HepG2 (cell line): ENCODE results near the gene C16orf89. TPM values are rescaled to one million over a fixed set of nuclear protein-coding genes. Genes with fewer than 3 reads are reported as not detected.

Source experiments
- AGO2 ChIP-seq: fragments of 200-400 bp; formaldehyde crosslinking; optimal IDR thresholded peaks from 2 replicates; pipeline ENCODE3; 2017; ENCODE audit warnings: mild to moderate bottlenecking, low read depth, low read length, moderate library complexity
- AKAP8 ChIP-seq: sonication (generic); formaldehyde crosslinking; IDR thresholded peaks from 2 replicates; pipeline ENCODE4 v1.5.1; 2020; ENCODE audit warnings: mild to moderate bottlenecking, missing genetic modification reagents
- ARNT ChIP-seq: fragments of 450-650 bp; IDR thresholded peaks from 2 replicates; pipeline ENCODE4 v1.6.1; 2017
- DNMT1 ChIP-seq: sonication (generic); formaldehyde crosslinking; IDR thresholded peaks from 2 replicates; pipeline ENCODE4 v1.5.1; 2020; ENCODE audit warnings: mild to moderate bottlenecking, missing genetic modification reagents
- HHEX ChIP-seq: IDR thresholded peaks from 2 replicates; pipeline ENCODE4 v1.6.1; 2016; ENCODE audit warnings: control low read depth
- KLF16 ChIP-seq, 2 experiments: sonication (generic) in 1 of 2; formaldehyde crosslinking in 1 of 2; IDR thresholded peaks; 2 replicates each; pipeline versions ENCODE4 v1.6.1 to v1.8.0; 2016 to 2023; ENCODE audit warnings: missing genetic modification reagents in 2 of 2, missing compliant biosample characterization in 1 of 2
- MIER2 ChIP-seq: IDR thresholded peaks from 2 replicates; pipeline ENCODE4 v1.6.1; 2016; ENCODE audit warnings: missing biosample characterization, missing genetic modification reagents
- MTA1 ChIP-seq: sonication (generic); formaldehyde crosslinking; IDR thresholded peaks from 2 replicates; pipeline ENCODE4 v1.4.0; 2020; ENCODE audit warnings: missing genetic modification reagents, mild to moderate bottlenecking, borderline replicate concordance
- NKX3-1 ChIP-seq: sonication (generic); formaldehyde crosslinking; IDR thresholded peaks from 2 replicates; pipeline ENCODE4 v1.5.0; 2020; ENCODE audit warnings: missing genetic modification reagents
- PHF21A ChIP-seq: sonication (generic); formaldehyde crosslinking; IDR thresholded peaks from 2 replicates; pipeline ENCODE4 v1.5.0; 2020; ENCODE audit warnings: mild to moderate bottlenecking, missing genetic modification reagents
- TCF12 ChIP-seq, 2 experiments: fragments of 450-650 bp in 1 of 2; sonication (generic) in 1 of 2; formaldehyde crosslinking in 1 of 2; IDR thresholded peaks; 2 replicates each; pipeline versions ENCODE4 v1.6.1 to v1.8.0; 2017 to 2022; ENCODE audit warnings: antibody characterized with exemption in 1 of 2, mild to moderate bottlenecking in 1 of 2, missing genetic modification reagents in 1 of 2, moderate library complexity in 1 of 2
- XRCC5 ChIP-seq: fragments of 200-400 bp; formaldehyde crosslinking; optimal IDR thresholded peaks from 2 replicates; pipeline ENCODE3; 2017; ENCODE audit warnings: mild to moderate bottlenecking, low read length
- ZNF263 ChIP-seq: sonication (generic); formaldehyde crosslinking; IDR thresholded peaks from 2 replicates; pipeline ENCODE4 v1.4.0; 2020; ENCODE audit warnings: missing genetic modification reagents
- ZNF292 ChIP-seq: sonication (generic); formaldehyde crosslinking; IDR thresholded peaks from 2 replicates; pipeline ENCODE4 v1.8.1; 2022; ENCODE audit warnings: mild to moderate bottlenecking, low read depth, missing genetic modification reagents, borderline replicate concordance
- ZNF354B ChIP-seq: sonication (generic); formaldehyde crosslinking; IDR thresholded peaks from 2 replicates; pipeline ENCODE4 v1.8.0; 2022; ENCODE audit warnings: mild to moderate bottlenecking, missing genetic modification reagents
- ZNF547 ChIP-seq: sonication (generic); formaldehyde crosslinking; IDR thresholded peaks from 2 replicates; pipeline ENCODE4 v1.5.1; 2020; ENCODE audit warnings: mild to moderate bottlenecking, missing genetic modification reagents
- ZNF598 ChIP-seq: sonication (generic); formaldehyde crosslinking; IDR thresholded peaks from 2 replicates; pipeline ENCODE4 v1.5.1; 2020; ENCODE audit warnings: mild to moderate bottlenecking, missing genetic modification reagents, borderline replicate concordance
- polyA plus RNA-seq, 8 experiments: library from polyadenylated mRNA; depleted of rRNA in 3 of 8; stranded (reverse) in 7 of 8; unstranded in 1 of 8; fragments of >200 nt; fragmentation: Illumina TruSeq in 4 of 8; extraction: Trizol in 4 of 8; gene quantifications; 2 replicates each; pipeline versions ENCODE4 v1.2.1 to v1.2.3, GENCODE V29; 2011 to 2016; ENCODE audit warnings: low read depth in 4 of 8, missing spikeins in 1 of 8, mixed read lengths in 1 of 8; ENCODE audit not compliant: insufficient read depth in 1 of 8
- total RNA-seq, 5 experiments: library from RNA; depleted of rRNA; stranded (reverse); fragments of >200 nt; fragmentation: Illumina TruSeq; extraction: Trizol; gene quantifications; 2 replicates each; pipeline ENCODE4 v1.2.3, GENCODE V29; 2016; ENCODE audit warnings: low read depth in 1 of 5
- TF ChIP-seq, protein P1 (sequence below): sonication (generic); formaldehyde crosslinking; IDR thresholded peaks from 2 replicates; pipeline ENCODE4 v1.4.0; 2020; ENCODE audit warnings: mild to moderate bottlenecking, low read depth, missing genetic modification reagents
- TF ChIP-seq, protein P2 (sequence below): sonication (generic); formaldehyde crosslinking; conservative IDR thresholded peaks from 2 replicates; pipeline ENCODE4 v1.4.0; 2020; ENCODE audit warnings: missing genetic modification reagents
- TF ChIP-seq, protein P3 (sequence below): sonication (generic); formaldehyde crosslinking; IDR thresholded peaks from 2 replicates; pipeline ENCODE4 v1.4.0; 2020; ENCODE audit warnings: missing genetic modification reagents
- TF ChIP-seq, protein P4 (sequence below): sonication (generic); formaldehyde crosslinking; IDR thresholded peaks from 2 replicates; pipeline ENCODE4 v1.4.0; 2020; ENCODE audit warnings: mild to moderate bottlenecking, missing genetic modification reagents, borderline replicate concordance
- TF ChIP-seq, protein P5 (sequence below): sonication (generic); formaldehyde crosslinking; IDR thresholded peaks from 2 replicates; pipeline ENCODE4 v1.8.1; 2023; ENCODE audit warnings: mild to moderate bottlenecking, missing genetic modification reagents, borderline replicate concordance

The C16orf89 gene
- total and polyA plus RNA-seq, 2 of the 13 experiments (the other 11 are each of a cell fraction or from before 2014, with no cell fraction given), result 1.9 to 3.4 TPM

DNA sequence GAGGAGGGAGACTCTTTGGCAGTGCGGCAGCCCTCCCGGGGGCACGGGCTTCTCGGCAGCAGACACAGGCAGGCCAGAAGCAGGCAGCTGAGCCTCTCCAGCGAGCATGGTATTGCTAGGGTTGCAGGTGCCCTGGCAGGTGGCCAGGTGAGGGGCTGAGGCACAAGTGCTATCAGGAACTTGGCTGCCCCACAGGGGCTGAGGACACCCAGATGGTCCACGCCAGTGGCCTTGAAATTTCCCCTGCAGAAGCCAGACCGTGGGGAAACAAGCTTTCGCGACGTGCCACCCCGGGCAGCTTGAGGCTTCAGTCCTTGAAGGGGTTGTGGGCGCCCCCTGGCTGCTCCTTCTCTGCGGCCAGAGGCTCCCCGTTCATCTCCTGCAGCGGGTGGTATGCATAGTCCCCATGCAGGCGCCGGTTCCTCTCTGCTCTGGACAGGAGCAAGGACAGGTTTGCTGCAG is 40.6 kb downstream of the C16orf89 start (continued):
- TF ChIP-seq, protein P1, sequence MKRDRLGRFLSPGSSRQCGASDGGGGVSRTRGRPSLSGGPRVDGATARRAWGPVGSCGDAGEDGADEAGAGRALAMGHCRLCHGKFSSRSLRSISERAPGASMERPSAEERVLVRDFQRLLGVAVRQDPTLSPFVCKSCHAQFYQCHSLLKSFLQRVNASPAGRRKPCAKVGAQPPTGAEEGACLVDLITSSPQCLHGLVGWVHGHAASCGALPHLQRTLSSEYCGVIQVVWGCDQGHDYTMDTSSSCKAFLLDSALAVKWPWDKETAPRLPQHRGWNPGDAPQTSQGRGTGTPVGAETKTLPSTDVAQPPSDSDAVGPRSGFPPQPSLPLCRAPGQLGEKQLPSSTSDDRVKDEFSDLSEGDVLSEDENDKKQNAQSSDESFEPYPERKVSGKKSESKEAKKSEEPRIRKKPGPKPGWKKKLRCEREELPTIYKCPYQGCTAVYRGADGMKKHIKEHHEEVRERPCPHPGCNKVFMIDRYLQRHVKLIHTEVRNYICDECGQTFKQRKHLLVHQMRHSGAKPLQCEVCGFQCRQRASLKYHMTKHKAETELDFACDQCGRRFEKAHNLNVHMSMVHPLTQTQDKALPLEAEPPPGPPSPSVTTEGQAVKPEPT (CRISPR knock-in tag), result 0 out of 2 replicates have a peak, but pooled peaks have one; percentile 28
- no peak for TF ChIP-seq NKX3-1 (CRISPR knock-in tag)
- TF ChIP-seq DNMT1, result no peak
- TF ChIP-seq ZNF263 (CRISPR knock-in tag), result no peak
- TF ChIP-seq XRCC5, result peak; percentile 53
- TF ChIP-seq, protein P2, sequence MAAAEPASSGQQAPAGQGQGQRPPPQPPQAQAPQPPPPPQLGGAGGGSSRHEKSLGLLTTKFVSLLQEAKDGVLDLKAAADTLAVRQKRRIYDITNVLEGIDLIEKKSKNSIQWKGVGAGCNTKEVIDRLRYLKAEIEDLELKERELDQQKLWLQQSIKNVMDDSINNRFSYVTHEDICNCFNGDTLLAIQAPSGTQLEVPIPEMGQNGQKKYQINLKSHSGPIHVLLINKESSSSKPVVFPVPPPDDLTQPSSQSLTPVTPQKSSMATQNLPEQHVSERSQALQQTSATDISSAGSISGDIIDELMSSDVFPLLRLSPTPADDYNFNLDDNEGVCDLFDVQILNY, result no peak
- TF ChIP-seq AKAP8 (CRISPR knock-in tag), result no peak
- TF ChIP-seq ZNF354B (CRISPR knock-in tag), result no peak
- TF ChIP-seq KLF16 (CRISPR knock-in tag; IDR thresholded peaks at IDR 0.05), result no peak
- TF ChIP-seq ZNF292 (CRISPR knock-in tag), result no peak
- TF ChIP-seq, protein P3, sequence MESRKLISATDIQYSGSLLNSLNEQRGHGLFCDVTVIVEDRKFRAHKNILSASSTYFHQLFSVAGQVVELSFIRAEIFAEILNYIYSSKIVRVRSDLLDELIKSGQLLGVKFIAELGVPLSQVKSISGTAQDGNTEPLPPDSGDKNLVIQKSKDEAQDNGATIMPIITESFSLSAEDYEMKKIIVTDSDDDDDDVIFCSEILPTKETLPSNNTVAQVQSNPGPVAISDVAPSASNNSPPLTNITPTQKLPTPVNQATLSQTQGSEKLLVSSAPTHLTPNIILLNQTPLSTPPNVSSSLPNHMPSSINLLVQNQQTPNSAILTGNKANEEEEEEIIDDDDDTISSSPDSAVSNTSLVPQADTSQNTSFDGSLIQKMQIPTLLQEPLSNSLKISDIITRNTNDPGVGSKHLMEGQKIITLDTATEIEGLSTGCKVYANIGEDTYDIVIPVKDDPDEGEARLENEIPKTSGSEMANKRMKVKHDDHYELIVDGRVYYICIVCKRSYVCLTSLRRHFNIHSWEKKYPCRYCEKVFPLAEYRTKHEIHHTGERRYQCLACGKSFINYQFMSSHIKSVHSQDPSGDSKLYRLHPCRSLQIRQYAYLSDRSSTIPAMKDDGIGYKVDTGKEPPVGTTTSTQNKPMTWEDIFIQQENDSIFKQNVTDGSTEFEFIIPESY (CRISPR knock-in tag), result peak; percentile 98
- TF ChIP-seq MIER2 (CRISPR knock-in tag), result no peak
- no peak for TF ChIP-seq HHEX
- TF ChIP-seq, protein P4, sequence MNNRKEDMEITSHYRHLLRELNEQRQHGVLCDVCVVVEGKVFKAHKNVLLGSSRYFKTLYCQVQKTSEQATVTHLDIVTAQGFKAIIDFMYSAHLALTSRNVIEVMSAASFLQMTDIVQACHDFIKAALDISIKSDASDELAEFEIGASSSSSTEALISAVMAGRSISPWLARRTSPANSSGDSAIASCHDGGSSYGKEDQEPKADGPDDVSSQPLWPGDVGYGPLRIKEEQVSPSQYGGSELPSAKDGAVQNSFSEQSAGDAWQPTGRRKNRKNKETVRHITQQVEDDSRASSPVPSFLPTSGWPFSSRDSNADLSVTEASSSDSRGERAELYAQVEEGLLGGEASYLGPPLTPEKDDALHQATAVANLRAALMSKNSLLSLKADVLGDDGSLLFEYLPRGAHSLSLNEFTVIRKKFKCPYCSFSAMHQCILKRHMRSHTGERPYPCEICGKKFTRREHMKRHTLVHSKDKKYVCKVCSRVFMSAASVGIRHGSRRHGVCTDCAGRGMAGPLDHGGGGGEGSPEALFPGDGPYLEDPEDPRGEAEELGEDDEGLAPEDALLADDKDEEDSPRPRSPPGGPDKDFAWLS, result no peak
- TF ChIP-seq ZNF547 (CRISPR knock-in tag), result no peak
- peak; percentile 22; the same call in 1 of the 2 replicates for TF ChIP-seq MTA1 (CRISPR knock-in tag)
- TF ChIP-seq ZNF598 (CRISPR knock-in tag), result no peak
- TF ChIP-seq TCF12 (IDR thresholded peaks at IDR 0.05), result no peak
- no peak for TF ChIP-seq TCF12 (CRISPR knock-in tag; IDR thresholded peaks at IDR 0.05)
- no peak for TF ChIP-seq PHF21A (CRISPR knock-in tag)
- TF ChIP-seq, protein P5, sequence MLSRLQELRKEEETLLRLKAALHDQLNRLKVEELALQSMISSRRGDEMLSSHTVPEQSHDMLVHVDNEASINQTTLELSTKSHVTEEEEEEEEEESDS (CRISPR knock-in tag), result no peak
- TF ChIP-seq ARNT, result no peak
- TF ChIP-seq AGO2, result peak; percentile 92
